Islet of Langerhans (tissue), 1 donor: ENCODE data around the gene RMND5A.
"Not testable (repeated sequence)": the region's sequence is repeated elsewhere in the genome, so short reads cannot be mapped to it uniquely, and the experiment has no call there.

Source experiments
- FAIRE-seq: peaks from one replicate; lab custom pipeline; 2011; peaks lifted over from hg19 to GRCh38; lab: Jason Lieb, UNC

The RMND5A gene

DNA sequence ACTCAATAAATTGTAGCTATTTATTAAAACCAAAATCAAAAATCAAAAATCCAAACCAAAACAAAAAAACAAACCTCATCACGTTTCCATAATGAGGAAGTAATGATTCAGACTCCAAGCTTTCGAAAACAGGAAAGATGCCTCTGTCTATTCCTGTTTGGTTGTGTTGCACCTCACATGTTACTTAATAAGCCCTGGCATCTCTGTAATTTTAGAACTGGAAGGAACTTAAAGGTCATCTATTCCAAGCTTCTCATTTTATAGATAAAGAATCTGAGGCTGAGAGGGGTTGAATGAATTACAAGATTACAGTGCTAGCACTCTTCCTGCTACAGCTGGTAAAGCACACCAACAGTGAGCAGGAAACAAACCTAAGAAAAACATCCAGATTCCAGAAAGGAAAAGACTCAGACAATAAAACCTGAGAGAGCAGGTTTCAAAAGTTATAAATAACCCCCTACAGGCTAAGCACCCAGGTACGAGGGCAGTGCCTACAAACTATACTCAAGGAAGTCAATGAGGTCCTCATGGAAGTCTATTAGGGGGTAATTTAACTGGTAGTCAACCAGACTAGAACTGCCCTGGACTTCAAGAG, 5.4 kb upstream of the RMND5A start:
- not testable (repeated sequence) for FAIRE-seq

DNA sequence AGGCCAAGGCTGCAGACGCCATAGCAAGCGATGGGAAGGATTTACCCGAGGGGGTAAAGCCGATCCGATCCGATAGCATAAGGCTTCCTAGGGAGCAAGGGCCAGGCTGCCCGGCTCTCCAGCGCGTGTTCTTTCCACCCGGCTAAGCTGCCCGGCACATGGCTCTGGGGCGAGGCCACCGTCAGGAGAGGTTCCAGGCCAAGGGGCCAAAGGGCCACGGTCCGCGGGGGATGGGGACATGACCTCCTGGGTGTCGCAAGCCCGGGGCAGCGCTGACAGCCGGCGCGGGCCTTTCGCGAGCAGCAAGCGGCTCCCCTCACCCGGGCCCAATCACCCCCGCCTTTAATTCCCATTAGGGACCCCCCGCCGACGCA, 841 bp upstream of the RMND5A start:
- FAIRE-seq = not testable (repeated sequence)

DNA sequence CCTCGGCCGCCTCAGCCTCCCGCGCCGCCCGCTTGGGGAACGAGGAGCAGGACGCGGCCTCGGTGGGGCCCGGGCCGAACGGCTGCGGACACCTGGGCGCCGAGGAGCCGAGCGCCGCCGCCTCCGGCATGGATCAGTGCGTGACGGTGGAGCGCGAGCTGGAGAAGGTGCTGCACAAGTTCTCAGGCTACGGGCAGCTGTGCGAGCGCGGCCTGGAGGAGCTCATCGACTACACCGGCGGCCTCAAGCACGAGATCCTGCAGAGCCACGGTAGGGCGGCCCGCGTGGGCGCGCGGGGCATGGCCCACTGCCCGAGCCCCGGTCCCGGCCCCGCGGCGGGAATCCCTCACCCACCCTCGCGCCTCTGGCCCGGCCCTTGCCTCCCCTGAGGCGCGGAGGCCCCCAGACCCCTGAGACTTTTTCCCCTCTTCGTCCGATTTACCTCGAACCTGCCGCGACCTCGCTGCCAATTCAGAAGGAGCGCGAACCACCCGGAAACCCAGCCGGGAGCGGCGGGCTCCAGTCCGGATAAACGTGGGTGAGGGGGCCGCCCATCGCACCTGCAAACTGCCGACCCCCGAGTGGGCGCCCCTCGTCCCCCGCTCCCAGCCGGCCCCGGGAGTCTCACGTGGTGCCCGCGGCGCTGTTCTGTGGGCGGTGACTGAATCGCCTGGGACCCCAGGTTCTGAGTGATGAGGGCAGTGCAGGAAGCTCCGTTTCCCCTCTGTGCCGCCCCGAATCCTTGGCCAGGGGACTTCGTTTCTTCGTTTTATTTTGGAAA, 639 bp downstream of the RMND5A start:
- FAIRE-seq = not testable (repeated sequence)

DNA sequence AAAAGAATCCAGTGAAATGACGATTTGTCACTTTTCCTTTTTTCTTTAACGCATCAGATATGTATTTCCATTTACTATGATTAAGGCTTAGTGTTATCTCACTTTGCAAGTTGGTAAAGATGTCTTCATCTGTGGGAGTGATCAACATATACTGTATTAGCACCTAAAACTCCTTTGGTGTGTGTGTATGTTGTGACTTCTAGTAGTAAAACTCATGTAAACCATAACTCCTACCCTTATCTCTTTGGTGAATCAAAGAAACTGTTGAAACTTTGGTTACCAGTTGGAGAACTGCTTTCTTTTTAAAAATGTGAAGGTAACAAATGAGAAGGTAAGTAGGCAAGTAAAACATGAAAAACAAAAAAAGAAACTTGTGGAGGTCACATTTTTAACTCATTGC, 5.6 kb downstream of the RMND5A start:
- FAIRE-seq = not testable (repeated sequence)

DNA sequence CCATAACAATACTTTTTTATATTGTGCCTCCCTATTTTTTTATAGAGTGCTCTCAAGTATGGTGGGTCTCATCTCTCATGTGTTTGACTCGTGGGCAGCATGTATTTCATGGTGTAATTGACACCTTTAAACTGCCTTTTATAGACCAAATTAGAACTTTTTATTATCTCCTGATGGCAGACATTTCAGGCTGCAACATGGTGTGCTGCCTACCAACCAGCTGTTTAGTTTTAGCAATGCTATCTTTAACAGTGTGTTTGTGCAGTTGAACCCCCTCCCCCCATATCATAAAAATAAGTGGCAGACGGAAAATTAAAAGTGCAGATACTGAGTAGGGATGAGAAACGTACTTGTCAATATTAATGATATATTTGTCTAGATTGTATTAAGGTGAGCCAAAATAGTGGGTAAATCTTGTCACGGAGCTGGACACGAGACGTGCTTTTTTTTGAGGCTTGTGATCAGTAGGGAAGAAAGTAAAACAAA, 12.0 kb downstream of the RMND5A start:
- FAIRE-seq = not testable (repeated sequence)

DNA sequence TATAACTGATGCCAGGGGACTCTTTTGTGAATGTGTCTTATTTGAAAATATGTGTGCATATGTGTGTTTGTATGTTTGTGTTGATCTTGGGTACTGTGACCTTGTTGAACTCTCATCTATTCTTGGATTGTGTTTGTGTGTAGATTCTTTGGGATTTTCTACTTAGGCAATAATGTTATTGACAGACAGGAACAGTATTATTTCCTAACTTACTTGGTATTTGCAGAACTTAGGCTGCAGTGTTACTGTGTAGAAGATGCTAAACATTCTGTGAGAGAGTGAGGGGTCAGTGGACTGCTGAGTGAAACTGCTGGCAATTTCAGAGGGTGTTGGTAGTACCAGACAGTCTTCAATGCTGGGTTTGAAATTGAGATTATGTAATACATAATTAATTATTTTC, 12.7 kb downstream of the RMND5A start:
- not testable (repeated sequence) for FAIRE-seq

DNA sequence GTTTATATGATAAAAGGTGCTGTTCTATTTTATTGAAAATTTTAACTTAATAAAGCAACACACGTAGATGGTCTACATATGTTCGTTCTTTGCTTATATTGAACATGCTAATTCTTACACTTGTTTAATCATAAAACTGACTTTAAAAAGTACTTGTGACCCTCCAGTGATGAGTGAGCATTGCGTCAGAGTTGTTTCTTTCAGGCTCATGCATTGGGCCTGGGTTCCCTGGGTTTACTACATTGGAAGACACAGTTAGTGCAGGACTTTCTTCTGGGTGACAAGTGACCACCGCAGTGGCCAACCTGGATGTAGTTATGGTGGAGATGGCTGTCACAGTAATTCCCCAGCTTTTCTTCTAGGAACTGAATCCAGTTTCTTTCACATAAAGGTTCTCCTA, 13.4 kb downstream of the RMND5A start:
- FAIRE-seq = not testable (repeated sequence)

DNA sequence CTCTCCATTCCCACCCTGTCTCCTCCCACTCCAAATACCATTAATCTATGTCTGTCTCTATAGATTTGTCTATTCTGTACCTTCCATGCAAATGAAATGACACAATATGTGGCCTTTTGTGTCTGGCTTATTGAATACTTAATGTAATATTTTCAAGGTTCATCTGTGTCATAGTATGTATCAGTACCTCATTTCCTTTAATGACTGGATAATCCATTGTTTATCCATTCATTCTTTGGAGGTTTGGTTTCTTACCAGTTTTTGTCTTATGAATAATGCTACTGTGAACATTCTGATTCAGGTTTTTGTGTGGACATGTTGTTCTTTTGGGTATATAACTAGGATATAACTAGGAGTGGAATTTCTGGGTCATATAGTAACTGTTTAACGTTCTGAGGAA, 14.8 kb downstream of the RMND5A start:
- FAIRE-seq = not testable (repeated sequence)

DNA sequence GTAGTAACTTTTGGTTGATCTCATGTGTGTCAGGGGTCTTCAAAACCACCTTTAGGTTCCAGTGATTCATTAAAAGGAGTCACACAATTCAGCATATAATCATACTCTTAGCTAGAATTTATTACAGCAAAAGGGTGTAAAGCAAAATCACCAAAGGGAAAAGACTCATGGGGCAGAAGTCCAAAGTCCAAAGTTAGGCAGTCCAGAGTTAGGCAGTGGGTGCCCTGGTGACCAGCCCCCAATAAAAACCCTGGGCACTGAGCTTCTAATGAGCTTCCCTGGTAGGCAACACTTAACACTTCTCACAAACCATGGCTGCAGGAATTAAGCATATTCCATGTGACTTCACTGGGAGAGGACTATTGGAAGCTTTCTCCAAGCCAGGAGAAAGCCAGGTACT, 19.4 kb downstream of the RMND5A start:
- FAIRE-seq = not testable (repeated sequence)

DNA sequence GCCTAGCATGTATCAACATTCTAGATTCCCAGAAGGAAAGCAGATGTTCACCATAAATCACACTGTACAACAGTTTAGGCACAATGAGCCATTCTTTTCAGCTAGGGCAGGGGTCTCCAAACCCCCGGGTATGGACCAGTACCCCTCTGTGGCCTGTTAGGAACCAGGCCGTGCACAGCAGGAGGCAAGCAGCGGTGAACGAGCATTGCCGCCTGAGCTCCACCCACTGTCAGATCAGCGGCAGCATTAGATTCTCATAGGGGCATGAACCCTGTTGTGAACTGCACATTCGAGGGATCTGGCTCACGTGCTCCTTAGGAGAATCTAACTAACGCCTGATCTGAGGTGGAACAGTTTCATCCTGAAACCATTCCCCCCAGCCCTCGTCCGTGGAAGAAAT, 19.8 kb downstream of the RMND5A start:
- FAIRE-seq = not testable (repeated sequence)

DNA sequence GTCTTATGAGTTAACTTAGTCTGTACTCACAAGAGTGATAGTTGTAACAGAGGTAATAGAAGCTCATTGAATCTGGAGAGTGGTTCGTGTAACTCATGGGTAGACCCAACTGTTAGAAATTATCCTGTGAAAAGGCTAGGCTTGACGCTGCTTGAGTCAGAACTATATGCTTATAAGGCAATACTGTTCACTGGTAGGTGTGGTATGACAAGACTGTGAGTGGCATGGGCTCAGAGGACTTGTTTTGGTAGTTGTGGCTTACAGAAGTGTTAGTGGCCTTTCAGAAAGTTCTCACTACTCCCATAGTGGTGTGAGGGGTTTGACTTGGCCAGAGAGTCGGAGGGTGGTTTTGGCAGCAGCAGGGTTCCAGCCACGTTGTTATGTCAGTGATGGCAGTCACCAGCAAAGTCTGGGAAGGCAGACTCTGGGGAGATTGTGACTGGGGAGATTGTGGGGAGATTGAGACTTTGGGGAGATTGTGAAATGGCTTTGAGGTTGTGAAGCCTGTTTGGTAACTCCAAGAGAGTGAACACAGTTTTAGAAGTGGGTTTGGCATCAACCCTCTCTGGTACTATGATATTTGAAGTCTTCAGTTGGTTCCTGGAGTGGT, 21.9 kb downstream of the RMND5A start:
- FAIRE-seq = not testable (repeated sequence)

DNA sequence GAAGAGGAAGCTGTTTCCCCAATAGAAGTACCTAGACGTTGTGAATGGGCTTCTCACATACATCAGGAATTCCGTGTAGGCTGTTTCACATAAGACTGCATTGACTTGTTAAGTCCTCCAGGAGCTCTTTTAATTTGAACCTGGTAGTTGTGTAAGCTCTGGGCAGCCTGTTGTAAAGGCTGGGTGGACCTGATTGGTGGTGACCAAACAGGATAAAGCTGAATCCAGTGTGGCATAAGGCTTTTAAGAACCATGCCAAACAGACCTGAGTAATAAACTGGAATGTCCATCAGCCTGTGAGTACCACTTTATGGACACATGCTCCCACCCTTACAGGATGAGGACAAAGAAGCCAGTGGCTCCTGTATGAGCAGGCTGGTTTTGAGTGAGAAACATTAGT, 24.1 kb downstream of the RMND5A start:
- FAIRE-seq = no peak

DNA sequence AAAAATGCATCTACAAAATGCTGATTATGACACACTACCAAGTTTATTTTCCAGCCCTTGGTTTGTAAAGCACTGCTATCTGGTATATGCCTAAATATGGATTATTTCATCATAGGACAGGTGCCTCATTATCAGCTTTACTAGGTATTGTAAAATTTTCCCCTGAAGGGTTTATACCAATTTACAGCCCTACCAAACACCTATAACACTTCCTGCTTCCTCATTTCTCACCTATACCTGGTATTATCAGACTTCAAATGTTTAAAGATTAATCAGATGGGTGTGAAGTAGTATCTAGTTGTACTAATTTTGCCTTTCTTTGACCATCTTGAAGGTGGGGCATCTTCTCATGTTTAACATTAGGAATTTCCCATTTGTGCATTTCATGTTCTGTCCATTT, 26.8 kb downstream of the RMND5A start:
- no peak for FAIRE-seq

DNA sequence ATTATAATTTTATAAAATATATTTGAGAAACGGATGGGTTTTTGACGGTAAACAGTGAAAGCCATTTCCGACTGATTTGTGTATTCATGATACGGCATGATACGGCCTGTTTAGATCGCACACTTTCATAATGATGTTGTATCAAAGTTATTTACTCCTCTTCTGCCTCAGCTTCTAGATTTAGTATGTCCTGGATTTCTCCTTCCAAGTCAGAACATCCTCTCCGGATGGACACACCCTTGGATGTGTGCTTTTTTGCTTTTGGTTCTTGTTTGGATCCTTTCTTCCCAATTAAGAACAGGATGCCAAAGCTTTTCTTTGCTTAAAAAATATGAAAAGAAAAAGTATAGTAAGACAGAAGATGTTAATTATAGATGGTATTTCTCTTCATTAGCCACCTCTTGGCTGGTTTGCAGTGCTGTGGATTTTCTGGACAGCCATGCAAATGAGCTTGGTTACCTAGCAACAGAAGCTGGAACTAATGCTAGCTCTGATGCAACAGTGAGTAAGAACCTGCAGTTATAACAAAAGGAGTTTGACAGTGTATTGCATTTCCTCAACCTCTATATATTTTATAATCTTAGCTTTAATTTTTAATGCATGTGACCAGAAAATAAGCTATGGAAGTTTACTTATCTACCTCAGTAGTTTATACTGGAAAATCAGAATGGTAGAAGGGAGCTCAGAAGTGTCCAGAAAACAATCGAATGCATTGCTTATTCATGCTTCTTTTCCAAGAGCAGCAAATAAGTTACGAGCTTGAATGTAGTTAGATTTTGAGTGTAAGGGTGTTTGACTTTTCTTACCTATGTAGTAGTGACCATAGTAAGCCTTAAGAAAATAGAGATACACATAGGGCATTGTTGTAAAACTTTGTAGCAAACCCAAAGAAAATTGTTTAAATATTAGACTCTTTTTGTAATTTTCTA, 27.9 kb downstream of the RMND5A start:
- FAIRE-seq = peak; percentile 93

DNA sequence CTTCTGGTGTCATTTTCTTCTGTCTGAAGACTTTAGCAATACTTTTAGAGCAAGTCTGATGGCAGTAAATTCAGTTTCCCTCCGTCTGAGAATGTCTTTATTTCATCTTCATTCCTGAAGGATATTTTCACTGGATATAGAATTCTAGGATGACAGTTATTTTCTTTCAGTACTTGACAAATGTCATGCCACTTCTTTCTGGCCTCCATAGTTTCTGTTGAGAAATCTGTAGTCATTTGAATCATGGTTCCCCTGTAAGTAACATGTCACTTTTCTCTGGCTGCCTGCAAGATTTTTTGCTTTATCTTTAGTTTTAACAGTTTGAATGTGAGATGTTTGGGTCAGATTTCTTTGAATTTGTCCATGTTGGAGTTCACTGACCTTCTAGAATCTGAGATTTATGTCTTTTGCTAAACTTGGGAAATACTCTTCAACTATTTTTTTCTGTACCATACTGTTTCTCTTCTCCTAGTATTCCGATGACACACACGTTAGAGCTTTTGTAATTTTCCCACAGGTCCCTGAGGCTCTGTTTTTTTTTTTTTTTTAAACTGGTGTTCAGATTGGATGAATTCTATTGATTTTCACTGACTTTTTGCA, 30.2 kb downstream of the RMND5A start:
- no peak for FAIRE-seq

DNA sequence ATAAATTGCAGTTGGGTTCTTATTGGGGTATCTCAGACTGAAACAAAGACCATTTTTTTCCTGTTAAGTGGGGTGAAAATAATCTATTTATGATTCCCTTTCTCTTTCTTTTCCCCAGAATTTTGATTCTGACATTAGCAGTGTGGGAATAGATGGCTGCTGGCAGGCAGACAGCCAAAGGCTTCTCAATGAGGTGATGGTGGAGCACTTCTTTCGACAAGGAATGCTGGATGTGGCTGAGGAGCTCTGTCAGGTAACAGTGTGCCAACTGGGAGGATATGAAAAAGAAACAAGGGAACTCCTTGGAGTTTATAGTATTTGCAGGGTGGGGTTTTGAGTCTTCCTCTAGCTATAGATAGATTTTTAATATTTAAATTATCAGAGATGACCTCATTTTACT, 31.7 kb downstream of the RMND5A start:
- FAIRE-seq = no peak

DNA sequence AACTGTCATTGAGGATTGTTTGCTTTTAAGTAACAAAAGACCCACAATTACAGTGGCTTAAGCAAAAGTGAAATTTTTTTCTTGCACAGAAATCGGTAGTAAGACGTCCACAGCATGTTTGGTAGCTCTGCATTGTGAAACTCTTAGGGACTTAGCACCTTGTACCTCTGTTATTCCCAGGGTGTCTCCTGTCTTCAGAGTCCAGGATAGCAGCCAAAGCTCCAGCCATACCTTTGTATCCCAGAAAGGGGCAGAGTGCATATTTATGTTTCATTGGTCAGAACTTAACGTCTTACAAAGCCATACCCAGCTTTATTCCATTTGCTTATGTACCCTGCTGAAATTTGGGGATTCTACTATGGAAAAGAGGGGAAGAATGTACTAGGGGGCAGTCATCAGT, 32.8 kb downstream of the RMND5A start:
- FAIRE-seq = no peak

DNA sequence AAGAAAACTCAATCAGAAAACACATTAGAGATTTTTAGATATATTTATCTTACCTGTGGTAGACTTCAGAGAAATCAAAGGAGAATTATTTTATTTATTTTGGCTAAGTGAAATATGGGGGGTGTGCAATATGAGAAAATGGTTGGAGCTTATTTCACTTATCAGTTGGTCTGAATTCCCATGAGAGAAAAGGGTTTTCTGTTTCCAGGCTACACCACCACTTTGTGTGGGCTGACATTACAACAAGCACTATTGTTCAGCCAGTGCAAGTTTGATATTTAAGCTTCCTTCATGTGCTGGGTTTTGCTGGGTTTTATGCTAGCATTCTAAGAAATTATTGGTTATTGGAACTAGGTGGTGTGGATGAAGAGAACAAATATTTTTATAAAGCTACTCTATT, 33.5 kb downstream of the RMND5A start:
- no peak for FAIRE-seq

DNA sequence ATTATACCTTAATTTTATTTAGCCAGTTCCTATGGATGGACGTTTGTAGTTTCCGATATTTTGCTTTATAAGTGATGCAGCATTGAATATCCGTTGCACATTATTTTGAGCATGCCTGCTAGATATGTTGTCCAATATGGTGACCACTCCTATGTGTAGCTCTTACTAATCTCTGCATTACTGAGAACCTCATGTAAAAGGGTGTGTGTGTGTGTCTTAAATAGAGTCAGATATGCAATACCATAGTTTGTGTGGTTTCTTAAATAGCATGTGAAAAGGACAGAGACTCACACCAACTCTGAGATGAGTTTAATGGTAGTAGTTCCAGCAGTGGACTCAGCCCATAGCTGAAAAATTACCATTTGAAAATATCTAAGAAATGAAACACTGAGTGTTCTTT, 38.3 kb downstream of the RMND5A start:
- FAIRE-seq = no peak

DNA sequence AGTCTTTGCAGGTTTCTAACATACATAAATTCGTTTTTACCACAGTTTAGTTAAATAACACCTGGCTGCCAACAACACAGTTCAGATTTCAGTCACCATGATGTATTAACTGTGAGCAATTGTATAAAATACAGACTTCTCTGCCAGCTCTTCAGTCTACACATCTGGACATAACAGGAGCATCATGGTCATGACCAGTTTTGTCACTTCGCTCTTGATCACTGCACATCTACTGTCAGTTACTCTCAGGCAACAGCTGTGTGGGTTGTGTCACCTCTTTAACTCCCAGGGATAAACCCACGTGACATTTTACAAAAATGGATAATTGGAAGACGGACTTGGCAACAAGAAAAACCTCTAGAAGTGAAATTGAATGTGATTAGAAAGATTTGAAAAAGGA, 40.3 kb downstream of the RMND5A start:
- no peak for FAIRE-seq

DNA sequence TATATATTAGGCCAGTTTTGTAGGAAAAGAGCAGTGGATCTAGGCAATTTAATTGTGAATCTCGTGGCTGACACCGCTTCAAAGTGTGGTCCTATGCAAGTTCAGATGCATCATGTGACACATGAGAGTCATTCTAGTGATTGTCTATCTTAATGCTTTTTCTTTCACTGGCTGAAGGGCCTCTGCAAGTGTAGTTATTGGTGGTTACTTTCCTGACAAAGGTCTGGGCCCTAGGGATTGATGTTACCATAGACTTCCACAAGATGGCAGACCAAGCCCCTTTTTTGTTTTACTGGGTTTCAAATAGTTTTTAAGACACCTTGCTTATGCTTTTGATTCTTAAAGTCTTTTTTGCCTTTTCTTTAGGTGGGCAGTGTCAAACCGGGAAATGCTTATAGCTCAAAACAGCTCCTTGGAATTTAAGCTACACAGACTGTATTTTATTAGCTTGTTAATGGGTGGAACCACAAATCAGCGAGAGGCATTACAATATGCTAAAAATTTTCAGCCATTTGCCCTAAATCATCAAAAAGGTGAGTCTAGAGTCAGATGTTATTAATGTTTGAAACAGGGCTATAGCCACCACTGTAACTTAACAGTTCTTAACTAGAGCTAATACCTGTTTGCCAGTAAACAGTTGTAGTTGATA, 44.7 kb downstream of the RMND5A start:
- FAIRE-seq = peak; percentile 97
